Immature natural killer cell (primary cell): ENCODE measurements around the gene TFEB. TPM values are rescaled to one million over a fixed set of nuclear protein-coding genes. Genes with fewer than 3 reads are reported as not detected.
A peak's percentile ranks its signal among the peaks of the same experiment; 100 is the strongest.

Experiments
- DNase-seq, 3 donors: peaks; one replicate each; pipeline ENCODE4 v3.0.0; 2022; ENCODE audit warnings: mixed read lengths in 1 of 3
- H3K27ac Mint-ChIP-seq, 6 donors: one replicate each; pipeline ENCODE4 v1.8.0; 2020; ENCODE audit warnings: mixed read lengths in 6 of 6, mild to moderate bottlenecking in 5 of 6, inconsistent platforms in 4 of 6, moderate library complexity in 3 of 6
- H3K27me3 Mint-ChIP-seq, 3 donors: one replicate each; pipeline ENCODE4 v1.8.0; 2020 to 2021; ENCODE audit warnings: low read depth in 3 of 3, mild to moderate bottlenecking in 3 of 3, mixed read lengths in 3 of 3, moderate library complexity in 3 of 3, inconsistent platforms in 1 of 3
- H3K36me3 Mint-ChIP-seq, 3 donors: one replicate each; pipeline ENCODE4 v1.8.0; 2020; ENCODE audit warnings: mixed read lengths in 3 of 3, inconsistent platforms in 2 of 3, mild to moderate bottlenecking in 2 of 3
- H3K4me1 Mint-ChIP-seq, 2 donors: one replicate each; pipeline ENCODE4 v1.8.0; 2020; ENCODE audit warnings: inconsistent platforms in 2 of 2, mild to moderate bottlenecking in 2 of 2, mixed read lengths in 2 of 2, moderate library complexity in 1 of 2
- H3K4me3 Mint-ChIP-seq, 5 donors: one replicate each; pipeline ENCODE4 v1.8.0; 2020; ENCODE audit warnings: mild to moderate bottlenecking in 5 of 5, mixed read lengths in 5 of 5, inconsistent platforms in 3 of 5, moderate library complexity in 3 of 5
- H3K9me3 Mint-ChIP-seq, 6 donors: one replicate each; pipeline ENCODE4 v1.8.0; 2020; ENCODE audit warnings: mild to moderate bottlenecking in 6 of 6, mixed read lengths in 6 of 6, inconsistent platforms in 4 of 6, moderate library complexity in 3 of 6
- polyA plus RNA-seq, 3 donors: library from polyadenylated mRNA; unstranded; fragments of 300-500 nt; fragmentation: Illumina TruSeq; gene quantifications; one replicate each; pipeline ENCODE4 v1.2.3, GENCODE V29; 2021

The TFEB gene
- polyA plus RNA-seq, 3 donors from 2014 or later = 18.9 to 62.3 (median 23.9) TPM

DNA sequence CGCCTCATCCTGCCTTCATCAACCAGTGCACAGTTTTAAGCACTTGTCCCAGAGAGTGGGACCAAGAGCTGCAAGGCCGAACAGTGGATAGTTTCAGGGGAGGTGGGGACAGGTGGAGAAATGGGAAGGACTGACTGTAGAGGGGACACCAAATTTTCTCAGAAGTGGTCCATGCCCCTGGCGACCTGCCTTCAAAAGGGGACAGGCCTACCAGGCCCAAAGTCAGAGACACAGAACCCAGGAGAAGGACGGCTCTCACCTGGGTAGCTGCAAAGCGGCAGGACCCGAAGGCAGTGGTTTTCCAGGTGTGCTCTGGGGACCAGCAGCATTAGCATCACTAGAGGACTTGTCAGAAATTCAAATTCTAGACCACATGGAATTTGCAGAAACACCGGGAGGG lies 5.8 kb downstream of the TFEB start:
- H3K9me3 Mint-ChIP-seq = no peaks in the 10 kb centered on the region
- peak overlapping the region; percentile 85 to 93 (median 91) for H3K4me3 Mint-ChIP-seq
- no peaks in the 10 kb centered on the region for H3K36me3 Mint-ChIP-seq
- no peak for DNase-seq
- H3K4me1 Mint-ChIP-seq = peaks cover 92 to 93% of the 10 kb centered on the region in 2 donors
- peaks cover 2 to 25% (median 7%) of the 10 kb centered on the region in 3 donors for H3K27me3 Mint-ChIP-seq
- peak overlapping the region; percentile 92 to 98 (median 95) for H3K27ac Mint-ChIP-seq

DNA sequence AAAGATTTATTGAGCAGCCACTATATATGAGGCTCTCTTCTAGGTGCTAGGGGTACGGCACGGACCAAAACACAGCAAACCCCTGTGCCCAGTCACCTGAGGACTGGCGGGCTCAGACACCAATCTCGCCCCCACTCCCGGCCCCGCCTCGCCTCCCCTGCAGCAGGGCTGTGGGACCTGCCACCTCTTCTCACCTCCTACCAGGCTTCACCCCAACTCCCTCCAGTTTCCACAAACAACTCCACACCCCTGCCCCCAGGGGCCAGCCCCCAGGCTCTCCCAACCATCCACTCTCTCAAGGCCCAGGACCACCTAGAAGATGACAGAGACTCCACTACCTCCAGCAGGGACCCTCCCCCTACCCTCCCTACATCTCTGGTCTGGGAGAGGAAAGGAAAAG lies 6.5 kb downstream of the TFEB start:
- Mint-ChIP-seq H3K27me3 (peaks cover 2 to 24% (median 6%) of the 10 kb centered on the region in 3 donors), H3K4me3 (peak overlapping the region; percentile 85 to 93 (median 91)), H3K9me3 (no peaks in the 10 kb centered on the region), H3K36me3 (no peaks in the 10 kb centered on the region), H3K4me1 (peaks cover 99% of the 10 kb centered on the region in 2 donors), H3K27ac (peak overlapping the region; percentile 92 to 98 (median 95))
- DNase-seq = no peak

DNA sequence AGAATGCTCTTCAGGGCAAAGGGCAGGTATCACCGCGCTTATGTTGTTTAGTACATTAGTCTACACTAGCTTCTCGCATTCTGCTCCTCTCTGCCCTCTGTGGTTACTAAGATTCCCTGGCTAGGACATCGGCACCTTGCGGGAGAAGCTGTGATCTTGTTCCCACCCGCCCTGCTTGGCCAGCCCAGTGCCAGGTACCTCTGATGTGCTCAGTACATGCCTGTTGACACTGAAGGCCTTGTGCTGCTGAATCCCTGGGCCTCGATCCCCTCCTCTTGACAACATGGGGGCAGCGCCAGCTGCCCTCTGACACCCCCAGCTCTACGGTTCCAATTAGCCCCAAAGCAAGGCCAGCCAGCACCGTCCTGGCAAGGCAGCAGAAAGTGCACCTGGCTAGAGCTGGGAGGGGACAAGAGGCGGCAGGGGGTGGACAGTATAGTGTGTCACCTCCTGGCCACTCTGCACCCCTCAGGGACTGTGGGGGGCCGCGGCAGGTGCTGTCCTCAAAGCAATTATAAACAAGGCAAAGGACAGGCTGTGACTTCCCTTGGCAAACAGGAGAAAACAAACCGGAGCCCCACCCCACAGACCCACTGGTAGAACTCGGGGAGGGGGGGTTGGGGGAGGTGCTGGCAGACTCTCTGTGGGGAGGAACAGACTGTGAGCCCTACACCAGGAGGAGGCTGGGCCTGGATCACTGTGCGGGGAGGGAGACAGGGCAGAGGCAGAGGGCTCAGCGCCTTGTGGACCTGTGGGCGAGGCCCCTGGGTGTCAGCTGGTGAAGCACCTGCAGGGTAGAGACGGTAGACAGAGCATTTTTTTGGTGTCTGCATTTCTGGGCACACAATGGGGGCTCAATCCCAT lies 7.1 kb downstream of the TFEB start:
- peak overlapping the region; percentile 92 to 98 (median 95) for H3K27ac Mint-ChIP-seq
- no peaks in the 10 kb centered on the region for H3K9me3 Mint-ChIP-seq
- H3K27me3 Mint-ChIP-seq = peaks cover 4 to 25% (median 5%) of the 10 kb centered on the region in 3 donors
- H3K4me1 Mint-ChIP-seq = peaks cover 99 to 100% of the 10 kb centered on the region in 2 donors
- H3K36me3 Mint-ChIP-seq = peaks cover 0 to 4% (median 0%) of the 10 kb centered on the region in 3 donors
- H3K4me3 Mint-ChIP-seq = peak overlapping the region; percentile 85 to 93 (median 91)
- peak in 2 of 3 donors; percentile 33 to 34 for DNase-seq

DNA sequence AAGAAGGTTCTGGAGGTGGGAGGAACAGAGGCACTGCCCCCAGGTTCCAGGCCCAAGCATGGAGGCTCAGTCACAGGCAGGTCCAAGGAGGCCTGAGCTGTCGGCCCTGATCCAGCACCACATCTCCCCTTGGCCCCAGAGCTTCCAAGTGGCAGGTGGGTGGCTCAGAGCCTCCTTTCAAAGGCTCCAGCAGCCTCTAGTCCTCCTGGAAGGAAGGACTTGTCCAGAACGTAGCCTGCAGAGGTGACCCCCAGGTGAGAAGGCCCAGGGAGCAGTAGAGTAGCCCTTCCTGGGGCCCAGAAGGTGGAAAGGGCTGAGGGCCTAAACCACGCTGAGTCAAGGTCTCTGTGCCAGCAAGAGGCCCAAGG lies 7.7 kb downstream of the TFEB start:
- no peak for DNase-seq
- Mint-ChIP-seq H3K9me3 (no peaks in the 10 kb centered on the region), H3K27me3 (peaks cover 4 to 22% (median 5%) of the 10 kb centered on the region in 3 donors), H3K36me3 (peaks cover 0 to 4% (median 0%) of the 10 kb centered on the region in 3 donors), H3K4me1 (peaks cover 99 to 100% of the 10 kb centered on the region in 2 donors), H3K4me3 (peak overlapping the region; percentile 85 to 93 (median 91)), H3K27ac (peak overlapping the region; percentile 92 to 98 (median 95))

DNA sequence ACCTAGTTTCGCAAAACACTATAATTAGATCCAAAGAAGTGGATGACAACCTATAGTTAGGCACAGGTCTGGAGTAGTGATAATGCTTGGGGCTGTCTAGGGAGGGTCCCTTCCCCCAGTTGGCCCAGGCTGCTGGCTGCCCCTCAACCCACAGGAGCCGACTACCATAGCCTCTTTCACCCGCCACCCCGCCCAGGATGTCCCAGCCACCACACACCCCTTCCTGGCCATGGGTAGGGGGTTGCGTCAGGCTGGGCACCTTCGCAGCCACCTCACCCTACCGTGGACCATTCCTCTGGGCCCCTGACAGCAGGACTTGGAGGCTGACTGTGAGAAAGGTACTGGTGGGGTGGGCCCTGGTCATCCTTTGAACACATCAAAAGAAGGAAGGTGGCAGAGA lies 8.5 kb downstream of the TFEB start:
- H3K9me3 Mint-ChIP-seq = no peaks in the 10 kb centered on the region

DNA sequence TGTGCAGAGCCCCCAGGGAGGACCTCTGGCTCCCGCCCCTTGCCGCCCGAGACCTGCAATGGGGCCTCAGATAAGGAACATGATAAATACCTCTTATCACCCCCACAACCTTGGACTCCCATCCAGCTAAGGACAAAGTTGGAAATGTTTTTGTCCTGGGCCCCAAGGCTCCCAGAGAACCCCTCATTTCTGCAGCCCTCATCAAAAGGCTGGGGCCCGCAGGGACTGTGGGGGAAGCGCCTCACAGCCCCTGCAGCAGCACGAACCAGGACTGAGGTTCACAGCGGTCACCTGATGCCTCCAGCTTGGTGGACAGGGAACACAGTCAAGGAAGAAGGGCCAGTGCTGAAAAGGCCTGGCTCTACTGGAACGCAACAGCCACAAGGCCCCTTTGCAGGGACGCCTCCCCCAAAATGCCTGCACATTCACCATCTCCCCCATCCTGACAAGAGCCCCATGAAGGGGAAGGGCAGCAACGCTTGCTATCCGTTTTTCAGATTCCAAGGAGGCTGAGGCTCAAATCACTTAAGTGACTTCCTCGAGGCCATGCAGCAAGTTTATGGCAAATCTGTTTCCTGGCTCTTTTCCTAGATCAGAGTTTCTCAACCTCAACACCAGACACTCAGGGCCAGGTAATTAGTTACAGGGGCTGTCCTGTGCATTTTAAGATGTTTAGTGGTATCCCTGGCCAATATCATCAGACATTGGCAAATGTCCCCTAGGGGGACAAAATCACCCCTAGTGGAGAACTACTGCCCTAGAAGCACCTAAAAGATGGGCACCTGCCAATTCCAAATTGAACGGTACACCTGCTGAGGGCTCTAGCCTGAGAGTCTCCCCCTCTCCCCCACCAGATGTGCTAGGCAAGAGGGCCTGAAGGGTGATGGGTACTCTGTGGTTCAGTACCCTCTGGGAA lies 10.6 kb downstream of the TFEB start:
- H3K4me1 Mint-ChIP-seq = peaks cover 90 to 97% of the 10 kb centered on the region in 2 donors

More for the DNA sequence above, 8.5 kb downstream of the TFEB start:
- peak; percentile 56 to 68 (median 66) for DNase-seq
- Mint-ChIP-seq H3K4me1 (peaks cover 95 to 98% of the 10 kb centered on the region in 2 donors), H3K27me3 (peaks cover 2 to 18% (median 5%) of the 10 kb centered on the region in 3 donors), H3K36me3 (peaks cover 0 to 4% (median 0%) of the 10 kb centered on the region in 3 donors), H3K4me3 (peak overlapping the region; percentile 85 to 93 (median 91)), H3K27ac (peak overlapping the region; percentile 92 to 98 (median 95))

DNA sequence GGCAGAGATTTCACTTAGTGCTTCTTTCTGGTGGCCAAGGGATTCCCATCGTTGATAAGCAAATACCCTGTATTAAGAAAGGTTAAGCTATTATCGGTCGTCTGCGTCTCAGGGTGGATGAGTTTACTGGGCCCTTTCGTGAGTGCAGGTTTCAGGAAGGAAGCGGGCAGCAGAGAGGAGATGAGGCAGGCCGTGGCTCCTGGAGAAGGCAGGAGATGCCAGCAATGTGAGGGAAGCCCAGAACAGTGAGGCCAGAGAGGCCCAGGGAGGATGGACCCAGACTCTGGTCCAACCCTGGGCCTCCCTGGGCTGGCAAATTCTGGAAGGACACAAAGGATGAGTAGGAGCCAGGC lies 11.2 kb downstream of the TFEB start:
- no peak for DNase-seq
- H3K27ac Mint-ChIP-seq = peak overlapping the region; percentile 89 to 97 (median 92)
- H3K36me3 Mint-ChIP-seq = peaks cover 0 to 4% (median 0%) of the 10 kb centered on the region in 3 donors
- H3K4me3 Mint-ChIP-seq = peak overlapping the region; percentile 67 to 88 (median 78)
- no peaks in the 10 kb centered on the region for H3K9me3 Mint-ChIP-seq
- peaks cover 84 to 97% of the 10 kb centered on the region in 2 donors for H3K4me1 Mint-ChIP-seq
- peaks cover 2 to 15% (median 2%) of the 10 kb centered on the region in 3 donors for H3K27me3 Mint-ChIP-seq

More for the DNA sequence above, 10.6 kb downstream of the TFEB start:
- Mint-ChIP-seq H3K9me3 (no peaks in the 10 kb centered on the region), H3K27ac (peak overlapping the region; percentile 89 to 97 (median 92)), H3K4me3 (peak overlapping the region; percentile 21 to 93 (median 81)), H3K36me3 (peaks cover 0 to 4% (median 0%) of the 10 kb centered on the region in 3 donors), H3K27me3 (peaks cover 2 to 15% (median 2%) of the 10 kb centered on the region in 3 donors)
- no peak for DNase-seq

DNA sequence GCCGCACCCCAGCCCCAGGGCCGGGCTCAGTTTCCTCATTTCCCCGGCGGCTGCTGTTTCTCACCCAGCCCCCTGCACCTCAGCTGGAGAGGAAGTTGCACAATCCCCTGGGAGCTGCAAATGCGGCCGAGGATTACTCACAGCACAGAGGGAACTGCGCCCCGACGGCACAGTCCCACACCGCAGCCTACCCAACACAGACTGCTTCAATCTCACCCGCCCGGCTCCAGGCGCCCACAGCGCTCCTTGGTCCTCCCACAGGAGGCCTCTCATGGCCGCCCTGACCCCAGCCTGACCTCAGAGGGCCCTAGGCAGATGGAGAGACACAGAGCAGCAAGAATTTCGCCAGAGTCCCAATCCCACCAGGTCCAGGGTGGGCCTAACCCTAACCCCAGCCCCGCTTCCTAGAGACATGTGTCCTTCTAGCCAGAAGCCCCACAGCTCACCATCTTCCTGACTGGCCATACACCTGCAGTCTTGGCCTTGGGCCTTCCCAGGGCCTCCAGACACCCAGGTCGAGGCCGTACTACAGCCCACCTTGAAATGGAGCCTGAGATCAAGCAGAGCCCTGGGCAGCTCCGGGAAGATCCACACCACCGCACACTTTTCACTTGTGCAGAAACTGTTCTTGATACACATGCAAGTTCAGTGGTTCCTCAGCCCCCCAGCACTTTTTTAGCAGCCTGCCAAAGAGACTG lies 11.7 kb downstream of the TFEB start:
- DNase-seq = peak; percentile 55 to 64 (median 55)
- peaks cover 0 to 15% (median 2%) of the 10 kb centered on the region in 3 donors for H3K27me3 Mint-ChIP-seq
- H3K27ac Mint-ChIP-seq = peak overlapping the region; percentile 89 to 97 (median 92)
- H3K4me3 Mint-ChIP-seq = peak overlapping the region; percentile 67 to 88 (median 78)
- no peaks in the 10 kb centered on the region for H3K9me3 Mint-ChIP-seq
- H3K36me3 Mint-ChIP-seq = peaks cover 0 to 4% (median 0%) of the 10 kb centered on the region in 3 donors
- peaks cover 80 to 93% of the 10 kb centered on the region in 2 donors for H3K4me1 Mint-ChIP-seq

DNA sequence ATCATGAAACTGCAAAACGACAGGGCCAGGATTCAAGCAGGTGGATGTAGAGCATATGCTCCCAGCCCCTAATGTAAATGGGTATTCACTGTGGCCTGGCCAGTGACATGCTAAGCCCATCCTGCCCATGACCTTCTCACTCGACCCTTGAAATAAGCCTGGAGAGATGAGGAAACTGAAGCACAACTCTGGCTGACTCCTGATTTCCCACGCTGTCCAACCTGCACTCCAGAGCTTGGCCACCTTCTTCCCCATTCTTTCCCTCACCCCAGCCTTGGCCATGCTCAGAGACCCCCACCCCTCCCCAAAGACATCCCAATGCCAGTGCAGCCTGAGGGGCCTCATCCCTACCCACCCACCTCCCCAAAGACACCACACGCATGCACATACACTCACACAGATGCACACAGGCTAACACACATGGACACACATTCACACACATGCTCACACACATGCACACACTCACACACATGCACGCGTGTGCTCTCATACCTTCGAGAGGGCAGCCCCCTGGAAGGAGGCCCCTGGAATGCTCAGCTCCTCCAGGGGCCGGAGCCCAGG lies 12.4 kb downstream of the TFEB start:
- Mint-ChIP-seq H3K27ac (peak overlapping the region; percentile 74 to 95 (median 91)), H3K4me1 (peaks cover 78 to 91% of the 10 kb centered on the region in 2 donors), H3K36me3 (peaks cover 0 to 4% (median 0%) of the 10 kb centered on the region in 3 donors), H3K4me3 (peak overlapping the region; percentile 55 to 88 (median 67)), H3K27me3 (peaks cover 0 to 15% (median 2%) of the 10 kb centered on the region in 3 donors), H3K9me3 (no peaks in the 10 kb centered on the region)
- DNase-seq = no peak

DNA sequence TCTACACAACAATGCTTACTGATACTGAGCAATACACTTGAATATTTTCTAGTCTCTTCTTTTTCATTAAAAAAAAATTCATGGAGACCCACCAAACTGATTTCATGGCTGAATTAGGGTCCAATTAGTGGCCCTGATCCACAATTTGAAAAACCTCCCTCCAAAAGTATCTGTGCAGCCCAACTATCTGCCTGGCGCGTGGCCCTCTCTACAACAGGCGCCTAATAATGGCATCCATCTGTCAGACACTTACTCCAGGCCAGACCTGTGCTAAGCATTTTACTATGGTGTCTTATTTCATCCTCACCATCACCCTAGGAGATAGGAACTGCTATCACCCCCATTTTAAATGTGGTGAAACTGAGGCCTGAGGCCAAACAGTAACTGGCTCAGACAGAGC lies 14.0 kb downstream of the TFEB start:
- Mint-ChIP-seq H3K4me3 (no peak overlapping the region), H3K27me3 (peaks cover 0 to 8% (median 2%) of the 10 kb centered on the region in 3 donors), H3K9me3 (no peaks in the 10 kb centered on the region), H3K36me3 (peaks cover 0 to 4% (median 0%) of the 10 kb centered on the region in 3 donors), H3K27ac (peak overlapping the region in 5 of 6 donors; percentile 32 to 76 (median 66)), H3K4me1 (peaks cover 76 to 91% of the 10 kb centered on the region in 2 donors)
- no peak for DNase-seq

DNA sequence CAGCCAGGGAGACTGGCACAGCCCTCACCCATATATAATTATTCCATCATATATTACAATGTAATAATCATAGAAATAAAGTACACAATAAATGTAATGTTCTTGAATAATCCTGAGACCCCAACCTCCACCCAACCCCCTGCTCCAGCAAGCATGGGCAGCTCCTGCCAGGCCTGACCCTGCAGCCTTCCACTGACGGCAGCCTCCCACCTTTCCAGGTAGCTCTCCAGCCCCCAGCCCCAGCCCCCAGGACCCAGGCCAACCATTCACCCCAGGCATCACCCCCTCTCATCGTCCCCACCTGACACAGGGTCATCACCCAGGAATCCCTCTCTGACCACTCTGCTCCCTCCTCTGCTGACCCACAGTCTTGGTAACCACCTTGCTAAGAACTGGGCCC lies 14.6 kb downstream of the TFEB start:
- H3K36me3 Mint-ChIP-seq = peaks cover 0 to 4% (median 0%) of the 10 kb centered on the region in 3 donors
- no peak overlapping the region for H3K4me3 Mint-ChIP-seq
- no peaks in the 10 kb centered on the region for H3K9me3 Mint-ChIP-seq
- H3K4me1 Mint-ChIP-seq = peaks cover 78 to 91% of the 10 kb centered on the region in 2 donors
- H3K27ac Mint-ChIP-seq = peak overlapping the region in 5 of 6 donors; percentile 32 to 76 (median 66)
- H3K27me3 Mint-ChIP-seq = peaks cover 0 to 10% (median 2%) of the 10 kb centered on the region in 3 donors
- DNase-seq = no peak

DNA sequence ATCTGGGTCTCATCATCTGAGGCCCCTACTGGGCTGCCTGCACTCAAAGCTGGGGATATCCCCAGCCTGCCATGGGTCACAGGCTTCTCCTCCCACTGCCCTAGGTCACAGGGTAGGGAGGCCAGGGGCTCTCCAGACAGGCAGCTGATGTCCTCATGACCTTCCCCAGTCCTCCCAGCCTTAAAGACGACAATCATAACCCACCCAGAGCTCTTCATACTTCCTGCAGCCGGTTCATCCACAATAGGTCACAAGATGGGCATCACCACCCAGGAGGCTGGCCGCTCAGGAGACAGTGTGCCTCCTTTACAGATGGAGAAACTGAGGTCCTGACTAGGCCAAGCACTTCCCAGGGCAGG lies 15.2 kb downstream of the TFEB start:
- Mint-ChIP-seq H3K4me3 (no peak overlapping the region), H3K4me1 (peaks cover 76 to 91% of the 10 kb centered on the region in 2 donors), H3K27me3 (peaks cover 0 to 6% (median 2%) of the 10 kb centered on the region in 3 donors), H3K9me3 (no peaks in the 10 kb centered on the region), H3K36me3 (peaks cover 0 to 4% (median 0%) of the 10 kb centered on the region in 3 donors), H3K27ac (peak overlapping the region in 2 of 6 donors; percentile 61 to 62)
- DNase-seq = no peak
